H9 (cell line): ENCODE measurements around the gene KCNJ1. TPM values are rescaled to one million over a fixed set of nuclear protein-coding genes. Genes with fewer than 3 reads are reported as not detected.

Experiments
- DNase-seq: peaks from one replicate; pipeline ENCODE4 v3.0.0-alpha.2; 2017
- H2AFZ ChIP-seq: one replicate; pipeline ENCODE4 v1.6.1; 2013; ENCODE audit warnings: mild to moderate bottlenecking, low read length, control low read depth, moderate library complexity
- H2AK5ac ChIP-seq: 2 replicates; pipeline ENCODE4 v1.6.1; 2013; ENCODE audit warnings: low read length, control low read depth, mixed read lengths; ENCODE audit not compliant: insufficient read length
- H2BK120ac ChIP-seq: one replicate; pipeline ENCODE4 v1.6.1; 2013; ENCODE audit warnings: low read depth, mild to moderate bottlenecking, low read length, control low read depth, inconsistent platforms; ENCODE audit not compliant: poor library complexity, severe bottlenecking
- H2BK12ac ChIP-seq: 2 replicates; pipeline ENCODE4 v1.6.1; 2013; ENCODE audit warnings: low read length, control low read depth, mixed read lengths, low read depth; ENCODE audit not compliant: insufficient read length
- H2BK15ac ChIP-seq: 2 replicates; pipeline ENCODE4 v1.6.1; 2013; ENCODE audit warnings: low read depth, low read length, control low read depth
- H2BK20ac ChIP-seq: one replicate; pipeline ENCODE4 v1.6.1; 2013; ENCODE audit warnings: low read depth, mild to moderate bottlenecking, low read length, control low read depth, inconsistent platforms; ENCODE audit not compliant: poor library complexity, severe bottlenecking
- H2BK5ac ChIP-seq: 2 replicates; pipeline ENCODE4 v1.6.1; 2013; ENCODE audit warnings: low read length, control low read depth, mixed read lengths; ENCODE audit not compliant: insufficient read length
- H3K14ac ChIP-seq: 2 replicates; pipeline ENCODE4 v1.6.1; 2013; ENCODE audit warnings: low read length, control low read depth; ENCODE audit not compliant: insufficient read depth
- H3K18ac ChIP-seq: 2 replicates; pipeline ENCODE4 v1.6.1; 2013; ENCODE audit warnings: low read depth, mild to moderate bottlenecking, mixed read lengths, low read length, control low read depth; ENCODE audit not compliant: insufficient read length
- H3K23ac ChIP-seq: 2 replicates; pipeline ENCODE4 v1.6.1; 2013; ENCODE audit warnings: low read length, control low read depth, mixed read lengths, low read depth; ENCODE audit not compliant: insufficient read length
- H3K23me2 ChIP-seq: 2 replicates; pipeline ENCODE4 v1.6.1; 2013; ENCODE audit warnings: low read depth, mild to moderate bottlenecking, mixed read lengths, low read length, control low read depth; ENCODE audit not compliant: insufficient read length, poor library complexity, severe bottlenecking
- H3K27ac ChIP-seq: 2 replicates; pipeline ENCODE4 v1.5.1; 2013; ENCODE audit warnings: low read length, control low read depth, mixed read lengths, low read depth; ENCODE audit not compliant: insufficient read length
- H3K27me3 ChIP-seq: 2 replicates; pipeline ENCODE4 v1.6.1; 2013; ENCODE audit warnings: low read length, control low read depth, inconsistent platforms; ENCODE audit not compliant: insufficient read depth
- H3K4ac ChIP-seq: 2 replicates; pipeline ENCODE4 v1.6.1; 2013; ENCODE audit warnings: low read depth, mild to moderate bottlenecking, control low read depth, inconsistent platforms, low read length, moderate library complexity
- H3K4me1 ChIP-seq: 2 replicates; pipeline ENCODE4 v1.6.1; 2013; ENCODE audit warnings: low read length, control low read depth, inconsistent platforms; ENCODE audit not compliant: insufficient read depth
- H3K4me2 ChIP-seq: 2 replicates; pipeline ENCODE4 v1.6.1; 2013; ENCODE audit warnings: low read length, control low read depth, mixed read lengths; ENCODE audit not compliant: insufficient read length, insufficient read depth
- H3K56ac ChIP-seq: 2 replicates; pipeline ENCODE4 v1.6.1; 2013; ENCODE audit warnings: low read depth, mild to moderate bottlenecking, mixed read lengths, low read length, control low read depth; ENCODE audit not compliant: insufficient read length
- H3K79me1 ChIP-seq: 2 replicates; pipeline ENCODE4 v1.6.1; 2013; ENCODE audit warnings: low read depth, mild to moderate bottlenecking, moderate library complexity, low read length, control low read depth, inconsistent platforms; ENCODE audit not compliant: insufficient read depth, poor library complexity, severe bottlenecking
- H3K79me2 ChIP-seq: 2 replicates; pipeline ENCODE4 v1.6.1; 2013; ENCODE audit warnings: low read length, control low read depth, inconsistent platforms; ENCODE audit not compliant: insufficient read depth
- H3K9ac ChIP-seq: 2 replicates; pipeline ENCODE4 v1.6.1; 2013; ENCODE audit warnings: low read length, control low read depth, mixed read lengths; ENCODE audit not compliant: insufficient read length; ENCODE audit errors: extremely low read depth
- H3K9me3 ChIP-seq: one replicate; pipeline ENCODE4 v1.6.1; 2013; ENCODE audit warnings: low read depth, low read length, inconsistent platforms; ENCODE audit not compliant: control insufficient read depth
- H3T11ph ChIP-seq: one replicate; pipeline ENCODE4 v1.6.1; 2013; ENCODE audit warnings: mild to moderate bottlenecking, low read length, control low read depth, inconsistent platforms
- H4K20me1 ChIP-seq: one replicate; pipeline ENCODE4 v1.6.1; 2013; ENCODE audit not compliant: control insufficient read depth, insufficient read length, insufficient read depth
- H4K5ac ChIP-seq: 2 replicates; pipeline ENCODE4 v1.6.1; 2013; ENCODE audit warnings: low read depth, mild to moderate bottlenecking, mixed read lengths, low read length, control low read depth; ENCODE audit not compliant: insufficient read length
- H4K8ac ChIP-seq: replicated peaks from 2 replicates; pipeline ENCODE4 v1.6.1; 2013; ENCODE audit warnings: low read length, control low read depth, mixed read lengths, low read depth; ENCODE audit not compliant: insufficient read length
- H4K91ac ChIP-seq: 2 replicates; pipeline ENCODE4 v1.6.1; 2013; ENCODE audit warnings: low read depth, mild to moderate bottlenecking, moderate library complexity, mixed read lengths, low read length, control low read depth; ENCODE audit not compliant: insufficient read length
- H3K27ac Mint-ChIP-seq, 3 experiments: 2 replicates in 2 of 3; 3 replicates in 1 of 3; pipeline ENCODE4 v1.8.0; 2020 to 2021; ENCODE audit warnings: mixed read lengths in 3 of 3, mild to moderate bottlenecking in 1 of 3, moderate library complexity in 1 of 3
- H3K27me3 Mint-ChIP-seq: 2 replicates; pipeline ENCODE4 v1.8.0; 2021; ENCODE audit warnings: low read depth, mild to moderate bottlenecking, moderate library complexity, mixed read lengths
- H3K36me3 Mint-ChIP-seq, 3 experiments: 2 replicates in 2 of 3; 3 replicates in 1 of 3; pipeline ENCODE4 v1.8.0; 2020 to 2021; ENCODE audit warnings: low read depth in 3 of 3, mixed read lengths in 3 of 3; ENCODE audit not compliant: insufficient read depth in 1 of 3
- H3K4me1 Mint-ChIP-seq, 2 experiments: 2 replicates each; pipeline ENCODE4 v1.8.0; 2020; ENCODE audit warnings: mixed read lengths in 2 of 2
- H3K4me3 Mint-ChIP-seq, 2 experiments: 2 replicates in 1 of 2; 3 replicates in 1 of 2; pipeline ENCODE4 v1.8.0; 2020 to 2021; ENCODE audit warnings: mild to moderate bottlenecking in 2 of 2, mixed read lengths in 2 of 2, moderate library complexity in 1 of 2
- H3K9me3 Mint-ChIP-seq, 2 experiments: 2 replicates in 1 of 2; 3 replicates in 1 of 2; pipeline ENCODE4 v1.8.0; 2020; ENCODE audit warnings: mild to moderate bottlenecking in 2 of 2, mixed read lengths in 2 of 2, moderate library complexity in 1 of 2
- CTCF ChIP-seq: fragments of 200-600 bp; sonication (generic); conservative IDR thresholded peaks from 3 replicates; pipeline ENCODE4 v1.8.0; 2021; ENCODE audit warnings: antibody characterized with exemption, mild to moderate bottlenecking
- WGBS: extraction: QIAGEN DNeasy Blood & Tissue Kit; methylation state at CpG from one replicate; pipeline ENCODE4 v1.1.7; 2013; ENCODE audit warnings: missing lambda C conversion rate, low lambda C conversion rate, mixed read lengths; ENCODE audit not compliant: insufficient read length; ENCODE audit errors: extremely low coverage; 5-methylcytosine and 5-hydroxymethylcytosine counted together
- total RNA-seq: library from RNA; stranded (reverse); gene quantifications from 2 replicates; pipeline ENCODE4 v1.2.1, GENCODE V29; 2021

The KCNJ1 gene
- total RNA-seq, 1 experiment from 2014 or later, result not detected

- H2BK12ac ChIP-seq, result no peak overlapping the region
These were observed 20.1 kb downstream of the KCNJ1 start for GRCh38 chr11:128846985-128847384.

More at GRCh38 chr11:128846985-128847384, 20.1 kb downstream of the KCNJ1 start:
- Histone ChIP-seq H3K23ac (no peak overlapping the region), H3K4ac (no peak overlapping the region), H3K23me2 (no peaks in the 10 kb centered on the region), H2BK120ac (no peak overlapping the region), H3K27ac (no peak overlapping the region), H3T11ph (no peak overlapping the region), H3K18ac (no peak overlapping the region), H2AFZ (no peak overlapping the region), H3K79me2 (no peaks in the 10 kb centered on the region), H3K4me1 (0 out of 2 replicates have a peak, but pooled peaks cover 2% of the 10 kb centered on the region), H2BK5ac (no peak overlapping the region), H3K4me2 (no peak overlapping the region), H3K14ac (no peak overlapping the region), H3K56ac (no peak overlapping the region), H4K8ac (no peak overlapping the region), H3K27me3 (no peaks in the 10 kb centered on the region), H4K20me1 (no peaks in the 10 kb centered on the region), H2AK5ac (no peak overlapping the region), H4K91ac (no peak overlapping the region), H3K9ac (no peak overlapping the region), H3K9me3 (no peaks in the 10 kb centered on the region), H2BK20ac (no peak overlapping the region), H3K79me1 (no peaks in the 10 kb centered on the region), H2BK15ac (no peak overlapping the region), H4K5ac (no peak overlapping the region)
- no CpG with 5 or more reads among the region's 4 CpGs for WGBS
- no peak overlapping the region for H3K27ac Mint-ChIP-seq
- H3K27me3 Mint-ChIP-seq, result peaks cover 3% of the 10 kb centered on the region; the same call in 1 of the 2 replicates
- no peak overlapping the region for H3K4me3 Mint-ChIP-seq
- H3K4me1 Mint-ChIP-seq, result peaks cover 9 to 14% of the 10 kb centered on the region in 2 experiments
- DNase-seq, result no peak
- TF ChIP-seq CTCF, result no peak
- H3K36me3 Mint-ChIP-seq, result no peaks in the 10 kb centered on the region; a peak in 1 of 7 replicates
- no peaks in the 10 kb centered on the region for H3K9me3 Mint-ChIP-seq
